Body of pancreas (tissue), 4 donors: Measurements from ENCODE around the gene SPACDR.

ENCODE experiments used
- POLR2A ChIP-seq, 3 donors: fragments of 450-650 bp; IDR thresholded peaks; one replicate each; pipeline ENCODE4 v1.6.1; 2016; ENCODE audit warnings: antibody characterized with exemption in 3 of 3, mild to moderate bottlenecking in 2 of 3
- TF ChIP-seq, protein P1 (sequence below), 7 experiments: fragments of 450-650 bp in 4 of 7; fragments of 200-600 bp in 3 of 7; sonication (generic) in 3 of 7; IDR thresholded peaks; one replicate each; pipeline ENCODE4 v1.5.1; 2016 to 2019; ENCODE audit warnings: antibody characterized with exemption in 7 of 7

DNA sequence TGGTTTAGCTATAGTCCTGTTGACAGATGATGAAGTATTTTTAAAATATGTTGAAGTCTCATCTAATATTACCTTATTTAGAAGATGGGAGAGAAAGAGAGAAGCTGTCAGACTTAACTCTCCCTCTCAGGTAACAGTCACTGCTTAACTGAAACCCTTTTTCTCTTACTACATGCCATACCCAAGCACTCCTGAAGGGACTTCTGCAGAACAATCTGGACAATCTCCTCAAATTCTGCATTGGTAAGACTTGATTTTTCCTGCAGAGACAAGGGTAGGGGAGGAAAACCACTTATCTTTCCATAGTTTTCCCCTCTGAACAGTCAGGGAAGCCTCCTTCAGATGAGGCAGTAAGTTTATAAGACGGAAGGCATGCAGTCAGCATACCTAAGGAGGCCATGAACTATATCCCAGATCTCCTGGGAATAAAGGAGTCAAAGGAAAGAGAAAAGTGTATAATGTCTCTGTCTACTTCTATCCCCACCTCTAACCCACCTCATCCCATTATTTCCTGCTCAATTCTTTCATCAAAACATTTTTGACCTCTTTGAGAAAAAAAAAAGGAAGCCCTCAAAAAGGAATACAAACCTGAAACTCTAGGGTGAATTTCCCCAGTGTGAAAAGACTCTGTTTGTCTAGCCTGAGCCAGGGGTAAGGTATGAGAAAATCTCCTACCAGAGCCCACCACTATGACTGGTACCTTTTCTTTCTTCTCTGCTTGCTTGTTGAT is 45.0 kb downstream of the SPACDR start:
- TF ChIP-seq, protein P1, sequence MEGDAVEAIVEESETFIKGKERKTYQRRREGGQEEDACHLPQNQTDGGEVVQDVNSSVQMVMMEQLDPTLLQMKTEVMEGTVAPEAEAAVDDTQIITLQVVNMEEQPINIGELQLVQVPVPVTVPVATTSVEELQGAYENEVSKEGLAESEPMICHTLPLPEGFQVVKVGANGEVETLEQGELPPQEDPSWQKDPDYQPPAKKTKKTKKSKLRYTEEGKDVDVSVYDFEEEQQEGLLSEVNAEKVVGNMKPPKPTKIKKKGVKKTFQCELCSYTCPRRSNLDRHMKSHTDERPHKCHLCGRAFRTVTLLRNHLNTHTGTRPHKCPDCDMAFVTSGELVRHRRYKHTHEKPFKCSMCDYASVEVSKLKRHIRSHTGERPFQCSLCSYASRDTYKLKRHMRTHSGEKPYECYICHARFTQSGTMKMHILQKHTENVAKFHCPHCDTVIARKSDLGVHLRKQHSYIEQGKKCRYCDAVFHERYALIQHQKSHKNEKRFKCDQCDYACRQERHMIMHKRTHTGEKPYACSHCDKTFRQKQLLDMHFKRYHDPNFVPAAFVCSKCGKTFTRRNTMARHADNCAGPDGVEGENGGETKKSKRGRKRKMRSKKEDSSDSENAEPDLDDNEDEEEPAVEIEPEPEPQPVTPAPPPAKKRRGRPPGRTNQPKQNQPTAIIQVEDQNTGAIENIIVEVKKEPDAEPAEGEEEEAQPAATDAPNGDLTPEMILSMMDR (IDR thresholded peaks at IDR 0.05) = no peak
- TF ChIP-seq POLR2A (IDR thresholded peaks at IDR 0.05) = no peak
